Suprapubic skin (tissue), 3 donors: ENCODE results near the gene MVK.

Experiments
- CTCF ChIP-seq, 2 donors: fragments of 200-600 bp in 1 of 2; fragments of 450-650 bp in 1 of 2; sonication (generic) in 1 of 2; IDR thresholded peaks; one replicate each; pipeline ENCODE4 v1.5.1; 2016 to 2019; ENCODE audit warnings: antibody characterized with exemption in 2 of 2, mild to moderate bottlenecking in 1 of 2, moderate library complexity in 1 of 2
- POLR2A ChIP-seq, 2 donors: fragments of 450-650 bp; IDR thresholded peaks; one replicate each; pipeline ENCODE4 v1.6.1; 2017; ENCODE audit warnings: antibody characterized with exemption in 2 of 2, mild to moderate bottlenecking in 2 of 2, moderate library complexity in 2 of 2

- TF ChIP-seq POLR2A (IDR thresholded peaks at IDR 0.05) (no peak), CTCF (IDR thresholded peaks at IDR 0.05) (no peak)
Measured at GRCh38 chr12:109589691-109590245, 16.2 kb downstream of the MVK start.
